GM12801 (cell line): ENCODE measurements around the gene ZYX.

ENCODE experiments used
- TF ChIP-seq, protein P1 (sequence below): IDR thresholded peaks from one replicate; pipeline ENCODE4 v1.5.1; 2011; ENCODE audit warnings: control low read depth; ENCODE audit not compliant: insufficient read length; ENCODE audit errors: extremely low read depth

Gene ZYX

DNA sequence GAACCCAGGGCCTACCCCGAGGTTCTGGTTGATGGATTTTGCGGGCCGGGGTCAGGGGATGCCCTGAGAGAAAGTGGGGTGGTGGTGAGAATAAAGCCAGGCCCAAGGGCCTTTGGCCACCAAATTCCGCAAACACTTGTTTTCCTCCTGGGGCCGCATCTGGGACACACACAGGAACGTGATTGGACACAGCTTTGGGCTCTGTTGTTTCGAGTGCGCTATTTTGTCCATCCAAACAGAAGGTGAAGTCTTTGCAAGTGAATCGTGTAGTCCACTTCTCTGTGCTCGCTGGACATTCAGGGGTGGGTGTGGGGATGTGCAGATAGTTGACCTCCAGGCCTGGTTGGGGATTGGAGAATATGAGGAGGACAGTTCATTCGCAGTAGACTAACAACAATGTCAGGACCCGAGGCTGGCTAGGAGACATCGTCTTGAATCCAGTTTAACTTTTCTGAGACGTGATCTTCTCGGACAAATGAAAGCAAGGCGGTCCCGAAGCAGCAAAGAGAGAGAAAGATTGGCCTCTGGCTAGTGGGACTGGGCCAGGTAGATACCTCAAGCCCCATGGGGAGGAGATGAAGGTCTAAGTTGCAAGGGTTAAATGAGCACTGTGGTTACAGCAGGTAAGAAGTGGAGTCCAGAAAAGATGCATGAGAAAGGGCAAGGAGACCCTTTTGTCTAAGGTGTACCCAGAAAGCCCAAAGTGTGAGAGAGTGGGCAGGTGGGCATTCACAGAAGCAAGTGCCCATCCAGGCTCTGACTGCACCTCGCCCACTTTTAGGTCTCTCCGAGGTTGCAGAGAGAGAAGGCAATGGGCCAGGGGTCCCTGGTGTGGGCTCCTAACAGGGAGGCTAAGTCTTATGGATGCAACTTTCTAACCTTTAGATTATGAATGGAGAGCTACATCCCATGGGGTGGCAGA is 17.9 kb upstream of the ZYX start:
- TF ChIP-seq, protein P1, sequence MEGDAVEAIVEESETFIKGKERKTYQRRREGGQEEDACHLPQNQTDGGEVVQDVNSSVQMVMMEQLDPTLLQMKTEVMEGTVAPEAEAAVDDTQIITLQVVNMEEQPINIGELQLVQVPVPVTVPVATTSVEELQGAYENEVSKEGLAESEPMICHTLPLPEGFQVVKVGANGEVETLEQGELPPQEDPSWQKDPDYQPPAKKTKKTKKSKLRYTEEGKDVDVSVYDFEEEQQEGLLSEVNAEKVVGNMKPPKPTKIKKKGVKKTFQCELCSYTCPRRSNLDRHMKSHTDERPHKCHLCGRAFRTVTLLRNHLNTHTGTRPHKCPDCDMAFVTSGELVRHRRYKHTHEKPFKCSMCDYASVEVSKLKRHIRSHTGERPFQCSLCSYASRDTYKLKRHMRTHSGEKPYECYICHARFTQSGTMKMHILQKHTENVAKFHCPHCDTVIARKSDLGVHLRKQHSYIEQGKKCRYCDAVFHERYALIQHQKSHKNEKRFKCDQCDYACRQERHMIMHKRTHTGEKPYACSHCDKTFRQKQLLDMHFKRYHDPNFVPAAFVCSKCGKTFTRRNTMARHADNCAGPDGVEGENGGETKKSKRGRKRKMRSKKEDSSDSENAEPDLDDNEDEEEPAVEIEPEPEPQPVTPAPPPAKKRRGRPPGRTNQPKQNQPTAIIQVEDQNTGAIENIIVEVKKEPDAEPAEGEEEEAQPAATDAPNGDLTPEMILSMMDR, result no peak

DNA sequence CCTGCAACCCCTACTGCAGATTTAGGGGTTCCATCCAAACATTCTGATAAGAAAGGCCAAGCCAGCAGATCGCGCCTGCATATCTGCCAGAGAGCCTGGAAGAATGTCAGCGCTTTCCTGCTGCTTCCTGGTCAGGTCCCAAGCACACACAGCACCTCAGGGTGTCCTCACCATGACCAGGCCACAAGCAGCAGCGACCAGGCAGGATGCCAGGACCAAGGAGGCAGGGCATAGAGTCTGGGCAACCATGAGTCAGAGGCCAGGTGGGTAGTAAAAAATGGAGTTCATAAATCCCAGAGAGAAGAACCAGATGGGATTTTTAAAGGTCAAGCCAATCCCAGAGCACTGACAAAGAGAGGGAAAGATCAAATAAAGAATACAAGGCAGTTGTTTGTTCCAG is 13.2 kb upstream of the ZYX start:
- TF ChIP-seq, protein P1, result no peak

GRCh38 chr7:143368387-143368786 is 12.8 kb upstream of the ZYX start:
- TF ChIP-seq, protein P1, result no peak

GRCh38 chr7:143369678-143370651 is 11.2 kb upstream of the ZYX start:
- TF ChIP-seq, protein P1, result no peak

DNA sequence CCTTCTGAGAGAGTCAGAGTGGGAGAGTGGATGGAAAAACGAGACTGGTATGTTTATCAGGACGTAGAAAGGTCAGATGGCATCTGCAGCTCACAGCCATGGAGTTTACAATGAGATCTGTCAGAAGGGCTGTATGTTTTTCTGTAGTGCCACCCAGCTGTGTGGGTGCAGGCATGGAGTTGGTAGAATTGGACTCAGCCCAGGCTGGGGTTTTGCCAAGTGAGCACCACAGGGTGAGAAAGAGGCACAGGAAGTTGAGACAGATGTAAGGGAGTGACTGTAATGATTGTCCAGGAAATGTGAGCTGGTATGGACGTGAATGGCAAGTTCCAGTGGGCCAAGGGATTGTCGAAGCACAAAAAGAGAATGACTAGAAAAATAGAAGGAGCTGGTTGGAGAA is 9.1 kb upstream of the ZYX start:
- TF ChIP-seq, protein P1, result no peak

- TF ChIP-seq, protein P1, result no peak
These were observed 7.8 kb upstream of the ZYX start for GRCh38 chr7:143373255-143373794.

DNA sequence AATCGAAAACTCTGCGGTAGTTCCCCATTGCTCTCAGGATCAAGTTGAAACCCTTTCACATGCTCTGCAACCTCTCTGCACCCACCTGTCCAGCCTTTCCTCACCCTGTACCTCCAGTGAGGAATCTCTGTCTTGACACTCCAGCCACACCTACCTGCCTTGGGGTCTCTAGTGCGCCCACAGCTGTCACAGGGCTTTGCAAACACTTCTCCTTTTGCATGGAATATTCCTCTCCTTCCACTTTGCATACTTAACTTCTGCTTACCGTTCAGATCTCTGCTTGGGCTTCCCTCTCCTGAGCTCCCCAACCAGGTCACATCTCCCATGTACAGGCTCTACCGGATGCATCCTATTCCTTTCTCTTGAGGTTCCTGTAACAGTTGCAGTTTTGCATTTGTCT is 6.6 kb upstream of the ZYX start:
- TF ChIP-seq, protein P1, result no peak
